IPS DF 4.7 (cell line): ENCODE data around the gene FLT1.

Experiments
- DNase-seq: peaks from one replicate; pipeline ENCODE4 v3.0.0-alpha.2; 2013; ENCODE audit warnings: low spot score; ENCODE audit errors: extremely low read depth

Gene FLT1

DNA sequence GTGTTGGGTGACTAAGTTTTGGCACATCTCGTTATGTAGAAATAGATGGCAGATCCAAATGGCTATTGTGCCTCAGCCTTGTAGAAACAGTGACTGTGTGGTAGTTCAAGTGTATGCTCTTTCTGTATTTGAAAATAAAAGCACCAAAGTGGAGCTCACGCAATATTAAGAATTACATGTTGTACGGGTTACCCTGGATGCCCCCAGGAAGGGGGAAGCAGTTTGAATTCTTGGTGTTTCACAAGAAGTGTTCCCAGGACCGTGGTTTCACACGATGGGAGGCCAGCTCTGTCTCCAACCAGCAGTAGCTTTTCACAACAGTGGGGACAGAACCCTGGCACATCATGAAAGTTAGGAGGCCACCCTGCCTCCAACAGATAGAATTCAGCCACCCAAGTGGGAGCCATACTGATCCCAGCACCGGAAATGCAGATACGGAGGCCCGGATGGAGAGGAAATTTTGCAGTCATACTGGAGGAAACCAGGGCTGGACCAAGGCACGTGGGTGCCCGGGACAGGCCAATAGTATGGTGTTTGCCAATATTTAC lies 8.9 kb downstream of the FLT1 start:
- DNase-seq, result no peak

GRCh38 chr13:28485551-28485950 lies 9.4 kb downstream of the FLT1 start:
- DNase-seq, result no peak

DNA sequence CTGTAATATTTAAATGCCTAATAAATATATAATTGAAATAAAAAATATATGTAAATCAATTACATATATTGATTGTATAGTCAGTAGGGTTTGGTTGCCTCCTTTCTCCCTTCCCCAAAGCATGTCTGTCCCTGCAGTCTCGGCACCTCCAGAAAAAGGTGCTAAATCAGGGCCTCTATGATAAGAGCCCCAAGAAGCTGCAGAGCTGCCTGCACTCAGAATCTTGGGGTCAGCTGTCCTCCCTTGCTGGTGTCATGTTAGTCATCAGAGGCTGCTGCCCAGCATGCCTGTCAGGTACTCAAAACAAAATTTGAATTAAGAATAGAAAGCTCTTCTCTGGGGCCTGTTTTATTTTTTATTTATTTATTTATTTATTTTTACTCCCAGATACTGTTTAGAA lies 9.8 kb downstream of the FLT1 start:
- DNase-seq, result no peak

DNA sequence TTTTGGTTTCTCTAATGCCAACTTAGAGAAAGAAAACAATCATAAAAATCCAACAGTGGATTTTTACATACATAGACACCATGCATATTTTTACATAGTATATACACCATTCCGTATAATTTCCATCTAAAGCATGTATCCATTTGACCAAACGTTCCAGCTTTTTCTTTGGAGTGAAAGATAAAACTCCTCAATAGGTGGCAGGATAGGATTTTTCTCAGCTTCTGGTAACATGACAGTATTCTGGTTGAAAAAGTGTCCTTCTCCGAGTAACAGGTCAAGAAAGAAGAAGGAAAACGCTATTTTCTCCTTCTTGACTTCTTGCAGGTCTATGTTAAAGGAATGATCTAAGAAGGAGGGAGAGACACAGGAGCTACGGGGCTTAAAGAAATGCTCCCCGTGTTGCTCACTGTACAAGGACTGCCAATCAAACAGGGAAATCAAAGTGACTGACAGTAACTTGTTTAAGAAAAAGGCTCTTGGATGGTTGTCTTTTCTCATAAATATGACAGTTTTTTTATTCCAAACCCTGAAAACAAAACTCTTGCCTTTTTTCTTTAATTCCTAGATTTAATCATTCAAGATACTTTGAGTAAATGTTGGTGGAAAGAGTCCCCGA lies 11.5 kb downstream of the FLT1 start:
- no peak for DNase-seq

- no peak for DNase-seq
These were observed 15.9 kb downstream of the FLT1 start for GRCh38 chr13:28479005-28479404.

DNA sequence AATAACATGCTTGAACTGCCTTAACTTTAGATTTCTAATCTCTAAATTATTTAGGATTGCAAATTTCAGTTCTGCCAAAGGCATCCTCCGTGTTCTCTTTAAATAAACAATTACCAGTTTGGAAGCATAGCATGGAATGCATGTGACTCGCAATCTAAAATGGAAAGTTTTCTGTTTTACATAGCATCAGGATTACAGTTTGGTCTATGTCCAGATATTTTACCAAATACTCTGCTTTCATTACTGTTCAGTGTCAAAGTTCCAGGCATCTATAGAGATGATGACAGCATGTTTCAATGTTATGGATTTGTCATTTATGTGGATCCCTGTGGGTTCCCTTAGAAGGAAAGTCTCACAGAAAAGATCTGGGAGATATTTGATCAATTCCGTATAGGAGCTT lies 16.8 kb downstream of the FLT1 start:
- no peak for DNase-seq

- no peak for DNase-seq
These were observed 17.3 kb downstream of the FLT1 start for GRCh38 chr13:28477709-28477973.

GRCh38 chr13:28476919-28477708 lies 17.8 kb downstream of the FLT1 start:
- no peak for DNase-seq

GRCh38 chr13:28475916-28476725 lies 18.8 kb downstream of the FLT1 start:
- DNase-seq, result no peak

- DNase-seq, result no peak
These were observed 20.3 kb downstream of the FLT1 start for GRCh38 chr13:28474491-28475134.

DNA sequence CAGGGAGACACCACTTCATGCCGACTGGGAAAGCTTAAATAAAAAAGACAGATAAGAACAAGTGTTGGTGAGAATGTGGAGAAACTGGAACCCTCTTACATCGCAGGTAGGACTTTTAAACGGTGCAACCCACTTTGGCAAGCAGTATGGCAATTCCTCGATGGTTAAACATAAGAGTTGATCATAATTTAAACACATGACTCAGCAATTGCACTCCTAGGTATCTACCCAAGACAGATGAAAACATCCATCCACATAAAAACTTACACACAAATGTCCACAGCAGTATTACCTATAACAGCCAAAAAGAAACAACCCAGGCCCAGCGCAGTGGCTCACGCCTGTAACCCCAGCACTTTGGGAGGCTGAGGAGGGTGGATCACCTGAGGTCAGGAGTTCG lies 21.9 kb downstream of the FLT1 start:
- DNase-seq, result no peak

DNA sequence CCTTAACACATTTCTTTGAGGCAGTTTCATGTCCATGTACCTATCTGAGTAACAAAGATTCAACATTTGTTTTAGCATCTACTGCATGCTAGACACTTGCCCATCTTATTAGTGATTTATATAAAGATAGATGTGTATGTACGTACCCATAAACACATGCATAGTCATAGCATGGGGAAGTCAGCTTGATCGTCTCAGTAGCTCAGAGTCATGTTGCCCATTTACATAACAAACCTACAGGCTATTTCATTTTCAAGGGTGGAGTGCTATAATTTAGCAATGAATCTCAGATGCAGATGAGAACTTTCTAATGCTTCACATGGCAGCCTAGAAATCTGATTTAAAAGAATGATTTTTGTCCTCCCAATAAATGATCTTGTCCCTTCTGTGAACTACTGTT lies 23.5 kb downstream of the FLT1 start:
- no peak for DNase-seq

- no peak for DNase-seq
These were observed 24.6 kb downstream of the FLT1 start for GRCh38 chr13:28470296-28470695.

GRCh38 chr13:28469316-28469715 lies 25.6 kb downstream of the FLT1 start:
- no peak for DNase-seq

DNA sequence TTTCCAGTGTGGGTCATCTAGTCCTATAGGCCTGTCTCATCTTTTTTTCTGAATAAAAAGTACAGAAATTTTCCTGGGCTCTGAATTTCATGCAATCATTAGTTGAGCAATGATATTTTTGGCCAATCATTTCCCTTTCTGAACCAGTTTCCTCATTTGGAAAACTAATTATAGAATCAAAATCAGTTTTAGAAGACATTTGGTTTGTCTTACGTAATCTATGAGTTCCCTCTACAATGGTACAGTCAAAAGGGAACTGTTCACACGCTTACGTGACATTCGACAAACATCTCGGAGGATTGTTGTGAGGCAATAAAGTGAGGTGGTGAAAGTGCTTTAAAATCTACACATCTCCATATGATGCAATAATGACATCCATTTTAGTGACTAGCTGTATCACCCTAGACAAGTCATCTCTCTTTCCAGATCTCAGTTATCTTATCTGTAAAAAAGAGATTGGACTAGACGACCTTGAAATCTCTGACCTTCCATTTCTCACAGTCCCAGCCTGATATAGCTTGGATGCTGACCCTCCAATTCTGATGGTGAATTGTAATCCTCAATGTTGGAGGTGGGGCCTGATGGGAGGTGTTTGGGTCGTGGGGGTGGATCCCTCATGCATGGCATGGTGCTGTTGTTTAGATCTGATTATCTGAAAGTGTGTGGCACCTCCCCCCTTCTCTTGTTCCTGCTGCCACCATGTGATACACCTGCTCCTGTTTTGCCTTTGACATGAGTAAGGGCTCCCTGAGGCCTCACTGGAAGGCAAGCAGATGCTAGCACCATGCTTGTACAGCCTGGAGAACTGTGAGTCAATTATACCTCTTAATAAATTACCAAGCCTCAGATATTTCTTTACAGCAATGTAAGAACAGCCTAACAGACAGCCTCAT lies 26.7 kb downstream of the FLT1 start:
- DNase-seq, result no peak

DNA sequence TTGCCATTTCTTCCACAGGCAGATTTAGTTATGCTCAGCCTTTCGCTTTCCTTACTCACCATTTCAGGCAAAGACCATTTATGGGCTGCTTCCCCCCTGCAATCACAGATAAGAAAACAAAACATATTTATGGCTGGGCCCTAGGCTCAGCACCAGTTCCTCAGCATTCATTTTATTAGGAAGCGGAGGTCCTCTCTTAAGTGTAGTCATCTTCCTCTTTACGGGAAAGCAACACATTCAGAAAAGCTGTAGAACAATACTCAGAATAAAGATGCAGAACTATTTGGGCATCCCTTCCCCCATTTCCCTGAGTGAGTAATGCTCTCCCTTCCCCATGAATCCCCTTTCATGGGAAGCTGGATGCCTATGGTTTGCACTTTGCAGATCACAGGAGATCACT lies 27.9 kb downstream of the FLT1 start:
- DNase-seq, result no peak

- DNase-seq, result no peak
These were observed 28.8 kb downstream of the FLT1 start for GRCh38 chr13:28466151-28466550.

- no peak for DNase-seq
These were observed 30.0 kb downstream of the FLT1 start for GRCh38 chr13:28464861-28465460.

DNA sequence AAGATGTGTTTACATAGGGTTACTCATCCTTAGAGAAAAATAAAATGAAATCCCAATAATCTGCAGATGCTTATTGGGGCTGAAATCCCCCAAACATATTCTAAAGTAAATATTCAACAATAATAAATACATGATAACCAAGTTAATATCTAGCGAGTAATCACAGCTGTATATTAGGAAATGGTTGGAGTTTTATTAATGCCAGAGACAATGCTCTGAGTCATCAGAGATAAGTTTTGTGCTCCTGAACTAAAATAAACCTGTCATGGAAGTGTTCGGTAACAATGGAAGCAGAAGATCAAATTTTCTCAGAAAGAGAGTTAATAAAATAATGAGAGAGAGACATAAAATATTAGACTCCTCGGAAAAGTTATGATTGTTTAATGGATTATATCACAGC lies 31.4 kb downstream of the FLT1 start:
- no peak for DNase-seq

DNA sequence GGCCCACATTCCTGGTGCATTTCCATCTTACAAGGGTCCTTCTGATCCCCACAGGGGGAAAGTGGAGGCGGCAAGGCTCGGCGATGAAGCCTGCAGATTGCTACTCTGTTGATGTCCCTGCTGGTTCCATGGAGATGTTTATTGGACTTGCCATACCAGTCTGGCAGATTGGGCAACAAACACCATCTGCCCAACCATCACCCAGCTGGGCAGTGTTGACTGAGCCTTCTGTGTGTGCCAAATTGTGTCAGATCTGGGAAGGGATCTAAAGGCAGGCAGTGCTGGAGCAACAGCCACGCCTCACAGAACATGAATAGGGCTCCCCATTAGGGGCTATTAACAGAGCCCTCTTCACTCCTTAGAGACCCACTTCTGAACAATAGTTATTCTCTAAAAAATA lies 35.0 kb downstream of the FLT1 start:
- no peak for DNase-seq
